ENCODE results near the gene CNR2. TPM values are rescaled to one million over a fixed set of nuclear protein-coding genes. Genes with fewer than 3 reads are reported as not detected.
A peak's percentile ranks its signal among the peaks of the same experiment; 100 is the strongest.
"Not testable (repeated sequence)": the region's sequence is repeated elsewhere in the genome, so short reads cannot be mapped to it uniquely, and the experiment has no call there.

CNR2 gene
- total RNA-seq, 4 donors from 2014 or later = 0.06 to 0.09 TPM; not detected in 2

- peak; percentile 87 for DNase-seq (ENCODE audit: low spot score)
- TF ChIP-seq CTCF (IDR thresholded peaks at IDR 0.05) = peak in 1 of 3 donors; percentile 73
- ATAC-seq (ENCODE audit: low FRiP score) = peak; percentile 99
These were observed 45.1 kb downstream of the CNR2 start, which contains the start of gene FUCA1 for GRCh38 chr1:23867895-23868556. FUCA1 (minus strand) TSS chr1:23868290; CDS start chr1:23868286, 4 bp downstream.

GRCh38 chr1:23867542-23867894, 45.6 kb downstream of the CNR2 start:
- ATAC-seq (ENCODE audit: low FRiP score) = no peak
- TF ChIP-seq CTCF (IDR thresholded peaks at IDR 0.05) = no peak

GRCh38 chr1:23865543-23865930, 47.6 kb downstream of the CNR2 start:
- TF ChIP-seq CTCF (IDR thresholded peaks at IDR 0.05) = no peak
- no peak for DNase-seq (ENCODE audit: low spot score)
- no peak for ATAC-seq (ENCODE audit: low FRiP score)

More at GRCh38 chr1:23867542-23867894, 45.6 kb downstream of the CNR2 start:
- DNase-seq (ENCODE audit: low spot score) = no peak

- DNase-seq (ENCODE audit: low spot score) (no peak), ATAC-seq (ENCODE audit: low FRiP score) (no peak)
- TF ChIP-seq CTCF (IDR thresholded peaks at IDR 0.05) = no peak
These were observed 48.2 kb downstream of the CNR2 start for GRCh38 chr1:23864801-23865542.

GRCh38 chr1:23862640-23863039, 50.5 kb downstream of the CNR2 start:
- ATAC-seq (ENCODE audit: low FRiP score) (no peak), DNase-seq (ENCODE audit: low spot score) (no peak)
- no peak for TF ChIP-seq CTCF (IDR thresholded peaks at IDR 0.05)

GRCh38 chr1:23854568-23854967, 58.6 kb downstream of the CNR2 start:
- no peak for TF ChIP-seq CTCF (IDR thresholded peaks at IDR 0.05)
- no peak for DNase-seq (ENCODE audit: low spot score)
- ATAC-seq (ENCODE audit: low FRiP score) = no peak

GRCh38 chr1:23853124-23853523, 60.0 kb downstream of the CNR2 start:
- ATAC-seq (ENCODE audit: low FRiP score); DNase-seq (ENCODE audit: low spot score): not testable (repeated sequence)

GRCh38 chr1:23851406-23851805, 61.8 kb downstream of the CNR2 start:
- DNase-seq (ENCODE audit: low spot score); ATAC-seq (ENCODE audit: low FRiP score): not testable (repeated sequence)

Data from omental fat pad (tissue), 4 donors.